HG03103 (cell line): ENCODE data around the gene CWH43.
"Not testable (repeated sequence)": the region's sequence is repeated elsewhere in the genome, so short reads cannot be mapped to it uniquely, and the experiment has no call there.

Source experiments
- ATAC-seq: cut with Tn5 transposase; IDR thresholded peaks from one replicate; pipeline ENCODE4 v1.9.1; 2021; ENCODE audit warnings: low read depth; ENCODE audit not compliant: unreplicated experiment

Gene CWH43

DNA sequence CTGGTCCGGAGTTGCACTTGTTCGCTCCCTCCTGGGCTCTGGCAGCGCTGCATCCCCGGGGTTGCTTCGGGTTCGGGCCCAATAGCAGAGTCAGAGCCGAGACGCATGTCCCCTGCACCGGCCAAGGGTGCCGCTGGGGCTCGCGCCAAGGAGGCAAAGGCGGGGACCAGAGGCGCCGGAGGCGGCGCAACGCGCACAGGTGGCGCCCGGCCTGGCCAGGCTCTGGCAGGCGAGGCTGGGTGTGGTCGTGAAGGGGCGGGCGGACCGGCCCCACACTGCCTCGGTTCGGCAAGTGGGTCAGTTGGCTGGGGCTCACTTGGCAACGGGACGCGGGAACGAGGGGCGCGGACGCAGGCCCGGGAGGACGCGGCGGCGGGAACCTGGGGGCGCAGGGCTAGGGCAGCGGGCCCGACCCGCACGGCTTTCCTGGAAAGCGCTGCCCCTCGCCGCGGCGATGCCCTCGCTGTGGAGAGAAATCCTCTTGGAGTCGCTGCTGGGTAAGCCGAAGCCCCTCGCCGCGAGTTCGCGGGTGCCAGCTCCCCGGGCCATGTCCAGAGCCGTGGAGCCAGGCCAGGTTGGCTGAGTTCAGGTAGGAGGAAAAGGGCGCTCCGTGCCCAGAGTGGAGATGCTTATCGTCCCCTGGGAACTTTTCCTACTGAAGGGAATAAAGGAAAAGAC is at the start of gene CWH43:
CWH43 (plus strand) TSS at position 300 of the 678 bp plus-strand sequence; CDS start at position 455, 155 bp downstream.
- no peak for ATAC-seq

- no peak for ATAC-seq
Observed at GRCh38 chr4:48937033-48937432, 49.0 kb upstream of the CWH43 start.

DNA sequence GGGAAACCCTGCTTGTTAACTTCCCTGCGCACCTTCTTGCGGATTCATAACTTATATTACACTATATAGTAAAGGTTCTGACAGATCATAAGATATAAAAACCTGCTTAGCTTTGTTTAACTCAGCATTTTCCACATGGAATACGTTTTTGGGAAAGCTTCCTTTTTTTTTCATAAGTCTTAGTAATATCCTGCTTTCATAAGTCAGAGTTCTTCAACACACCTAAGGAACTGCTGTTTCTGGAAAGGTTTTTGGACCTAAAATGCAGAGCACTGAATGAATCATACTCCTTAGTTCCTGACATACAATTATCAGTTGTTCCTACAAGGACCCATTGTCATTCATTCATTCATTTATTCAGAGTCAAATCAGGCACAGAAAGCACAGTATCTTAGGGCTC is 47.2 kb upstream of the CWH43 start:
- no peak for ATAC-seq

DNA sequence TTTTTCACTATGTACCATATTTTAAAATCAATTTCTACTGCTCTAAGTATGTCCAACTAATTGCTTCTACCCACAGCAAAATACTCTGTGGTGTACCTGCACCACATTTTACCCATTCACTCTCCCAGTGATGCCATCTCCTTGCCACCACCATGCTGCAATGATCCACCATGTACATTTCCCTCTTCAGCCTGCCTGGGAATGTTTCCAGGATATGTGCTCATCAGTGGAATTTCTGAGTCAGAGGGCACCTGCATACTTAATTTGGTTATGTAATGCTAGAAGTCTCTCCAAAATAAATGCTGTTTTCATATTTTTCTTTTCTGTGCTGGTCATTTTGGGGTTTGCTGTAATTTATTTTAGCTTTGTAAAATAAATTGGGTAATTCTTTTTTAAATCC is 46.3 kb upstream of the CWH43 start:
- ATAC-seq: no peak

DNA sequence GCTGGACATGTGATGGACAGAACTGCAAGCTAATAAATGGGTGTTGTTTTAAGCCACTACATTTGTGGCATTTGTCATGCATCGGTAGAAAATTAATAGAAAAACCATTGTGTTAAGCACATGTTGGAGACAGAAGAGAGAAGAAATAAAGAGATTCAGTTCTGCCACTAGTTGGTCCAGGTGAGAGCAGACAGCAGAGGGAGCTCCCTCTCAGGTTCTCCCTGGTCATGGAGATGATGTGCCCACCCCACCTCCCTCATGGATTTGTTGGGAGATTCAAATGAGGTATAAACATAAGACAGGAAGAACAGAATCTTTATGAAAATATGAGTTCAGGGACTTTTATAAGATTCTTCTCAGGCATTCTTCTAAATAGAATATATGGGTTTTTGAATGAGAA is 42.7 kb upstream of the CWH43 start:
- ATAC-seq: no peak

DNA sequence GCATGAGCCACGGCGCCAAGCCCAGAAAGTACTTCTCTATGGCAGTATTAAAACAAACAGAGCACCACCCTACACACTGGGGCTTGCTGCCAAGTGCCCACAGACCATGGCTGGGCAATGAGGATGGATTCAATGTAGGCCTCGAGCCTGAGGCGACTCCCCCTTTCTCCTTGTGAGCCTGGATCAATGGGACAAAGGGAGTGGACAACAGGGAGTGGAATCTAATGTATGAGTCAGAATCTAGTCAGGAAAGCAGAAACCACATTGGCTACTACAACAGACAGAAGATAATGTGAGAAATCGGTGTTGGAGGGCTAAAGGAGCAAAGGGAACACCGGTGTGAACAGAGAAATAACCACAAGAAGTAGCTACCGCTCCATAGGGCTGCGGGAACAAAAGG is 41.8 kb upstream of the CWH43 start:
- ATAC-seq: no peak

- ATAC-seq: no peak
Observed at GRCh38 chr4:48944756-48945241, 41.3 kb upstream of the CWH43 start.

DNA sequence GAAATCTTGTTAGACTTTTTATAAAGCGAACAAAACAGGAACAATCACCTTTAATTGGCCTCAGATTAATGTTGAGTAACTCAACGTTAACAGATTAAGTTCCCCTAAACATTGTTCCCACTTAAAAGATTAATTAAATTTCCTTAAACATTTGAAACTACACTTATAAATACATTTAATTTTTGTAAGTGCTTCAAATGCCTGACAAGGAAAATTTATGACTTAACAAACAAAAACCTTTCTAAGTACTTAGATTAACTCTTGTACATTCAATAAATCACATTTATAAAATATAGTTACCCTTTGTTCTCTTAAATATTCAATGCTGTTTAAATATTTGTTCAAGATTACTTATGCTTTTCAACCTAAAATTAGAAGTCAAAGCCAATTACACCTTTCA is 40.1 kb upstream of the CWH43 start:
- no peak for ATAC-seq

DNA sequence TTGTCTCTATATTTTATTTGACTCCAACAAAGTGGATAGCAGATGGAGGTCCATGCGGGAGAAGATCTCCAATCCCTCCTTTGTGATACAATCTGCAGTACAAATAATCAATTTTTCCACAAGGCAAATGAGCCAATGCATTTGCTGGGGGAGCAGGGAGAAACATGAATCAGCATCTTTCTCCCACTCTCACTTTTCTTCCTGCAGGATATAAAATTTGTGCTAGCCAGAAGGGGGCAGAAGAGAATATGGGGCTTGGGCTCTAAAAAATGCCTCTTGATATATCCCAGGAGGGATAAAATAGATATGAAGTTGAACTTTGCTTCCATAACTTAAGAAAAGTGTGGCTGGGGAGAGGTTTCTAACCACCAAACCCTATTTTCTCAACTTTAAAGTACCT is 38.3 kb upstream of the CWH43 start:
- no peak for ATAC-seq

DNA sequence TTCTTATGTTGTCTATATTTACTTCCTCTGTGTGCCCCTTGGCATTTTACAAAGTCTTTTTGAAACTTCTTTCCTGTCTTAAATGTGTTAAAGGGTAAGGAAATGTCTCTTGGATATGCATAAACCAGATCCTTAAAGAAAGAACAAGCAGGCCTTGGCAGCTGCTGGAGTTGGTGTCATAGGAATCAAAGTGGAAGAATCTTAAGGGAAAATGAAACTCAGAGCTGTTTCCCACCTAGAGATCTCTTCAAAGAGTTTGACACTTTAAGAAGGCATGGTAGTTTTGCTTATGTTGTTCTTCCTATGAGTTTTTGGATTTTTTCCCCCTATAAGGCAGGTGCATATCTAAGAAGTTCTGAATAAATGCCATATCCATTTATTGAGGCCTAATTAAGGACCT is 37.0 kb upstream of the CWH43 start:
- ATAC-seq: no peak

DNA sequence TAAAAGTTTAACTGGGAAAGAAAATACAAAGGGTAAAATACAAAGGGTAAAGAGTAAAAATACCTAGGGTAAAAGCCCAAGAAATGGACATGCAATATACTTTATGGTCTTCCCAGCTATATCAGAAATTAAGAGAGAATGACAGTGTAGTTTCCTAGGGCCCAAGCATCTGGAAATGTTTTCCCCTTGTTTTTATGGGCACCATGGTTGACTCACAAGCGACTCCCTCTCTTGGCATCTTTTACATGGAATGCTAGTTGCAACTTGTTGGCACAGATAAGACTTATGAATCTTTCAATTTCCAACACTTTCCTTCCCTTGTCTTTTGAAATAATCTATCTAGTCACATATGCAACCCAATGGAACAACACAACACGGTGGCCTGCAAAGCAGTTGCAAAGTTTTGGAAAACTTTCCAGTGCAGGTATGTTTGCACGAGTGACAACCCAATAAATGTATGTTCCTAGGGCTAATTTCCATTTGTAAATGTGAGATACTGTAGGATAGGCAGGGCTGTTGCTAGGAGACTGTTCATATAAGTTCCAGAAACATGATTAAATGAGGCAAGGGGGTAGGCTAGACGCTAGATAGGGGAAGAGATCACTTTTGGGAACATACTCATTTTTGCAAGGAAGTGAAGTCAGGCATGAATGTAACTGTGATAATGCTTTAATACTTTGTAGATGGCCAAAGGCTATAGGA is 36.4 kb upstream of the CWH43 start:
- no peak for ATAC-seq

DNA sequence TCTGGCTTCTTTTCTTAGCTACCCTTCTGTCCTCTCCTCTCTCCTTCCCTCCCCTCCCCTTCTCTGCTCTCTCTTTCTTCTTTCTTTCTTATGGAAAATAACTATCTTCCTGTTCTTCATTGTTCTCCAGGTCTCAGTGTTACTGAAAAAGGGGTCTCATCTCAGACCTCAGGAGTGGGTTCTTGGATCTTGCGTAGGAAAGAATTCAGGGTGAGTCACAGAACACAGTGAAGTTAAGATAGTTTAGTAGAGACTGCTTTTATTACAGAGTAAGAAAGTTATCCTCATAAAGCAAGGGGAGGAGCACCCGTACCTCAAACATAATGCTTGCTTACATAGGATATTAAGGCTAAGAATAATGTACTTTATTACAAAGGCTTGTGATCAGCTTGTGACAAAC is 31.8 kb upstream of the CWH43 start:
- no peak for ATAC-seq

DNA sequence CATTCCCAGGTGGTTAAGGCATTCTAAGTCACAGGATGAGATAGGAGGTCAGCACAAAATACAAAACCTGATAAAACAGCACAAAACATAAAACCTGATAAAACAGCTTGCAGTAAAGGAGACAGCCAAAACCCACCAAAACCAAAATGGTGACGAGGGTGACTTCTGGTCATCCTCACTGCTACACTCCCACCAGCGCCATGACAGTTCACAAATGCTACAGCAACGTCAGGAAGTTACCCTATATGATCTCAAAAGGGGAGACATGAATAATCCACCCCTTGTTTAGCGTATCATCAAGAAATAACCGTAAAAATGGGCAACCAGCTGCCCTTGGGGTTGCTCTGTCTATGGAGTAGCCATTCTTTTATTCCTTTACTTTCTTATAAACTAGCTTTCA is 28.7 kb upstream of the CWH43 start:
- not testable (repeated sequence) for ATAC-seq

GRCh38 chr4:48958582-48958981 is 27.5 kb upstream of the CWH43 start:
- no peak for ATAC-seq

- ATAC-seq: no peak
Observed at GRCh38 chr4:48960988-48961635, 25.0 kb upstream of the CWH43 start.

GRCh38 chr4:48962636-48963035 is 23.4 kb upstream of the CWH43 start:
- no peak for ATAC-seq

DNA sequence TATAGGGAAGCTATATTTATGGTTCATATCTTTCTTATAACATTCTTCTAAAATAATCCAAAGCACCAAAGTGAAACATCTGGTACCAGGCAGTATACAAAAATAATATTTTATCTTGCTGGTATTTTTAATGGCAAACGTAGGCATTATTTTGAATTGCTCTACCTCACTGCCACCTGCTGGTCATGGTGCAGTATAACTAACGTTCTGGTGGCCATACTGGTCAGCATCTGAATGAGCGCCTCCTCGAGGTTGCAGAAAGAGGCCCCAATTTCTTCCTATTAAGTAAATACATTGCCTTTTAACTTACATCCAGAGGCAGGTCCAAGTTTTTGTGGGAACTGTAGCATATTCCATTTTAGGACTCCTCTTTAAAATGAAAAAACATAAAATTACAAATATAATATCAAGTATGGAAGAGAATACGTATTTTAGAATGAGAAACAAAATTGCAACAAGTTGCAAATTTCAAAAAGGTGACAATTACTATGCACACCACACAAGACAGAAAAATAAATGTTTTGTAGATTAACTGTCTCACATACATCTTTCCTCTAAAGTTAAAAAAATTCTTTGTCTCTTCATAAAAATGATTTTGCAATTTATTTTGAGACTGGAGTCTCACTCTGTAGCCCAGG is 22.9 kb upstream of the CWH43 start:
- ATAC-seq: peak; percentile 87

- no peak for ATAC-seq
Observed at GRCh38 chr4:48967101-48967500, 19.0 kb upstream of the CWH43 start.

DNA sequence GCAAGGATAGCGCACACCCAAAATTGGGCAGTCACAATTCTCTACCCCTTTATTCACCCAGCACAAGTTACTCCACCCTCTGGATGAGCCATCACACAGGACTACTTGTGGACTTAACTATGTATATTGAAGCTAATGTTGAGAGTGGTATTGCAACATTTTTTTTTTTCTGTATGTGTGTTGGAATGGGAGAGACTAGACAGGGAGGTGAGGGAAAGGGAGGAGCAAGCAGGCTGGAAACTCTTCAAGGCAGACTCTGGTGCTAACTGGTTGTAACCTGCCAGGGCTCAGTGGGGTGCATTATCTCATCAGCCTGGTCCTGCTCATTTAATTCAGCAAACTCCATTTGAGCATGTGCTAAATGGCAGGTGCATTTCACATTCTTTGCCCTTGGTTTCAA is 18.4 kb upstream of the CWH43 start:
- ATAC-seq: no peak

DNA sequence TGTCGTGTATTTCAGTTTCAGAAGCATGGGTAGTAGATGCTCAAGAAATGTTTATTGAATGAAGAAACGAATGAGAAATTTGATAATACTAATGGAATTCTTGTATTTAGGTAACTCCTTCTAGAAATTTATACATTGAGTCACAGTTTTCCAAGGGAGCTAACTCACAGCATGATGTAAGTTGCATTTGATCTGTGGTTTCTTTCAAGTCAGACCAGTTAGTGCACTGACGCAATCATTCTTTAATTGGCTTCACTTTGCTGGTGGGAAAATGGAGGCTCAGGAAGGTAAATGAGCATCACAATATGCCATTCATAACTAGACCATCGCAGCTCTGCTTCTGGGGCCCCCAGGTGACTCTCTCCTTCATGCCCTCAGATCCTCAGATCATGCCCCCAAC is 17.3 kb upstream of the CWH43 start:
- no peak for ATAC-seq

GRCh38 chr4:48970471-48970921 is 15.6 kb upstream of the CWH43 start:
- ATAC-seq: no peak
